Measurements from ENCODE around the gene TMEM14A. TPM values are rescaled to one million over a fixed set of nuclear protein-coding genes. Genes with fewer than 3 reads are reported as not detected.
A peak's percentile ranks its signal among the peaks of the same experiment; 100 is the strongest.

TMEM14A gene
- total and polyA plus RNA-seq, 9 of the 15 experiments (the other 6 are each of a cell fraction or from before 2014, with no cell fraction given): 3.5 to 43.3 (median 8.5) TPM

DNA sequence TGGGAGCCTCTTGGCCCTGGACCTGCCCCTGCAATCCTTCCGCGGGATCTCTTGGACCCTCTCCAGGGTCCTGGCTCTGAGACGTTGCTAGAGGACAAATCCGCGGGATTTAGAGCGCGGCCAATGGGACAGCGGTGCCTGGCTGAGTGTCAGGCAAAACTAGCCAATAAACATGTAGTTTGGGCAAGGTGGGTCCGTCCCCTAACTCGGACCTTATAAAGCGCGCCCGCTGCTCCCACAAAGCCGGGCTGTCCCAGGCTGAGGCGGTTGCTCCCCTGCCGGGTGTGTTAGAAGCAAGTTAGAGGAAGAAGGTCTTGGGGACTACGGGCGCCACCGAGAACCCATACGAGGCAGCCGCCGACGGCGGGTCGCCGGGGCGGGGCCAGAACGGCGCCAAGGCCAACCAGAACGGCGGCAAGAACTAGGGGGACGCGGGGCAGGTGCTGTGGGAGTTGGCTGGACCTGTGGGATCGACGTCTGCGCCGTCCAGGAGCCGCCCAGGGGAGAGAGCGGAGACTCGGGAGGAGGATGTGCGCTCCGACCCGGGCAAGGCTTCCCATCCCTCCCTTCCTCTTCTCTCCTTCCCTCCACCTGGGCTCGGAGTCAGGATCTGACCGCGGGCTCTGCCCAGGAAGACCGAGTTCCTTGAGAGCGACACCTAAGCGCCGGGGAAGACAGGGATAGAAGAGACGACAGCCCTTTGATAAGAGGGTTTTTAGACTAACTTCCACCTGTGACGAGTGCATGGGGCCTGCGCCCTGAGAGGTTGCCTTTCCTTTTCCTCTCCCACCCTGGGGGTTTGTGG lies 6.5 kb upstream of the TMEM14A start (continued):
- TF ChIP-seq, protein P1, sequence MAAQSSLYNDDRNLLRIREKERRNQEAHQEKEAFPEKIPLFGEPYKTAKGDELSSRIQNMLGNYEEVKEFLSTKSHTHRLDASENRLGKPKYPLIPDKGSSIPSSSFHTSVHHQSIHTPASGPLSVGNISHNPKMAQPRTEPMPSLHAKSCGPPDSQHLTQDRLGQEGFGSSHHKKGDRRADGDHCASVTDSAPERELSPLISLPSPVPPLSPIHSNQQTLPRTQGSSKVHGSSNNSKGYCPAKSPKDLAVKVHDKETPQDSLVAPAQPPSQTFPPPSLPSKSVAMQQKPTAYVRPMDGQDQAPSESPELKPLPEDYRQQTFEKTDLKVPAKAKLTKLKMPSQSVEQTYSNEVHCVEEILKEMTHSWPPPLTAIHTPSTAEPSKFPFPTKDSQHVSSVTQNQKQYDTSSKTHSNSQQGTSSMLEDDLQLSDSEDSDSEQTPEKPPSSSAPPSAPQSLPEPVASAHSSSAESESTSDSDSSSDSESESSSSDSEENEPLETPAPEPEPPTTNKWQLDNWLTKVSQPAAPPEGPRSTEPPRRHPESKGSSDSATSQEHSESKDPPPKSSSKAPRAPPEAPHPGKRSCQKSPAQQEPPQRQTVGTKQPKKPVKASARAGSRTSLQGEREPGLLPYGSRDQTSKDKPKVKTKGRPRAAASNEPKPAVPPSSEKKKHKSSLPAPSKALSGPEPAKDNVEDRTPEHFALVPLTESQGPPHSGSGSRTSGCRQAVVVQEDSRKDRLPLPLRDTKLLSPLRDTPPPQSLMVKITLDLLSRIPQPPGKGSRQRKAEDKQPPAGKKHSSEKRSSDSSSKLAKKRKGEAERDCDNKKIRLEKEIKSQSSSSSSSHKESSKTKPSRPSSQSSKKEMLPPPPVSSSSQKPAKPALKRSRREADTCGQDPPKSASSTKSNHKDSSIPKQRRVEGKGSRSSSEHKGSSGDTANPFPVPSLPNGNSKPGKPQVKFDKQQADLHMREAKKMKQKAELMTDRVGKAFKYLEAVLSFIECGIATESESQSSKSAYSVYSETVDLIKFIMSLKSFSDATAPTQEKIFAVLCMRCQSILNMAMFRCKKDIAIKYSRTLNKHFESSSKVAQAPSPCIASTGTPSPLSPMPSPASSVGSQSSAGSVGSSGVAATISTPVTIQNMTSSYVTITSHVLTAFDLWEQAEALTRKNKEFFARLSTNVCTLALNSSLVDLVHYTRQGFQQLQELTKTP (IDR thresholded peaks at IDR 0.05; ENCODE audit: low read depth in 1 of 2, partially characterized antibody in 2 of 2): no peak
- TF ChIP-seq GATAD2A (IDR thresholded peaks at IDR 0.05) (no peak), ZNF717 (CRISPR knock-in tag; IDR thresholded peaks at IDR 0.05) (no peak), ELF1 (tag; IDR thresholded peaks at IDR 0.05) (no peak), ASH1L (IDR thresholded peaks at IDR 0.05; ENCODE audit: borderline replicate concordance, low read depth, partially characterized antibody) (peak; percentile 71), NONO (IDR thresholded peaks at IDR 0.05; ENCODE audit: low read depth in 2 of 2, low read length in 1 of 2) (0 out of 4 replicates have a peak, but pooled peaks of 1 of the 2 experiments have one; percentile 18), ZNF586 (CRISPR knock-in tag; conservative IDR thresholded peaks at IDR 0.05) (no peak), BDP1 (IDR thresholded peaks at IDR 0.05; ENCODE audit: insufficient read depth, insufficient read length) (no peak), MCM3 (IDR thresholded peaks at IDR 0.05) (no peak), TRIM28 (IDR thresholded peaks at IDR 0.05) (no peak), KDM4B (IDR thresholded peaks at IDR 0.05; ENCODE audit: borderline replicate concordance in 2 of 2, low read depth in 1 of 2) (0 out of 4 replicates have a peak, but pooled peaks of 1 of the 2 experiments have one; percentile 22), IRF2 (CRISPR knock-in tag; IDR thresholded peaks at IDR 0.05) (no peak), MEF2D (tag; conservative IDR thresholded peaks at IDR 0.05; ENCODE audit: low read depth) (no peak), POLR3G (IDR thresholded peaks at IDR 0.05; ENCODE audit: extremely low read depth, insufficient read length, insufficient replicate concordance) (no peak), ZNF785 (CRISPR knock-in tag; IDR thresholded peaks at IDR 0.05) (no peak), ZC3H8 (IDR thresholded peaks at IDR 0.05) (no peak), SETDB1 (IDR thresholded peaks at IDR 0.05; ENCODE audit: low read length) (no peak)
- TF ChIP-seq, protein P2, sequence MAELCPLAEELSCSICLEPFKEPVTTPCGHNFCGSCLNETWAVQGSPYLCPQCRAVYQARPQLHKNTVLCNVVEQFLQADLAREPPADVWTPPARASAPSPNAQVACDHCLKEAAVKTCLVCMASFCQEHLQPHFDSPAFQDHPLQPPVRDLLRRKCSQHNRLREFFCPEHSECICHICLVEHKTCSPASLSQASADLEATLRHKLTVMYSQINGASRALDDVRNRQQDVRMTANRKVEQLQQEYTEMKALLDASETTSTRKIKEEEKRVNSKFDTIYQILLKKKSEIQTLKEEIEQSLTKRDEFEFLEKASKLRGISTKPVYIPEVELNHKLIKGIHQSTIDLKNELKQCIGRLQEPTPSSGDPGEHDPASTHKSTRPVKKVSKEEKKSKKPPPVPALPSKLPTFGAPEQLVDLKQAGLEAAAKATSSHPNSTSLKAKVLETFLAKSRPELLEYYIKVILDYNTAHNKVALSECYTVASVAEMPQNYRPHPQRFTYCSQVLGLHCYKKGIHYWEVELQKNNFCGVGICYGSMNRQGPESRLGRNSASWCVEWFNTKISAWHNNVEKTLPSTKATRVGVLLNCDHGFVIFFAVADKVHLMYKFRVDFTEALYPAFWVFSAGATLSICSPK (IDR thresholded peaks at IDR 0.05; ENCODE audit: borderline replicate concordance): no peak
- TF ChIP-seq, protein P3, sequence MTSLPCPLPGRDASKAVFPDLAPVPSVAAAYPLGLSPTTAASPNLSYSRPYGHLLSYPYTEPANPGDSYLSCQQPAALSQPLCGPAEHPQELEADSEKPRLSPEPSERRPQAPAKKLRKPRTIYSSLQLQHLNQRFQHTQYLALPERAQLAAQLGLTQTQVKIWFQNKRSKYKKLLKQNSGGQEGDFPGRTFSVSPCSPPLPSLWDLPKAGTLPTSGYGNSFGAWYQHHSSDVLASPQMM (CRISPR knock-in tag; IDR thresholded peaks at IDR 0.05): no peak
- TF ChIP-seq, protein P4, sequence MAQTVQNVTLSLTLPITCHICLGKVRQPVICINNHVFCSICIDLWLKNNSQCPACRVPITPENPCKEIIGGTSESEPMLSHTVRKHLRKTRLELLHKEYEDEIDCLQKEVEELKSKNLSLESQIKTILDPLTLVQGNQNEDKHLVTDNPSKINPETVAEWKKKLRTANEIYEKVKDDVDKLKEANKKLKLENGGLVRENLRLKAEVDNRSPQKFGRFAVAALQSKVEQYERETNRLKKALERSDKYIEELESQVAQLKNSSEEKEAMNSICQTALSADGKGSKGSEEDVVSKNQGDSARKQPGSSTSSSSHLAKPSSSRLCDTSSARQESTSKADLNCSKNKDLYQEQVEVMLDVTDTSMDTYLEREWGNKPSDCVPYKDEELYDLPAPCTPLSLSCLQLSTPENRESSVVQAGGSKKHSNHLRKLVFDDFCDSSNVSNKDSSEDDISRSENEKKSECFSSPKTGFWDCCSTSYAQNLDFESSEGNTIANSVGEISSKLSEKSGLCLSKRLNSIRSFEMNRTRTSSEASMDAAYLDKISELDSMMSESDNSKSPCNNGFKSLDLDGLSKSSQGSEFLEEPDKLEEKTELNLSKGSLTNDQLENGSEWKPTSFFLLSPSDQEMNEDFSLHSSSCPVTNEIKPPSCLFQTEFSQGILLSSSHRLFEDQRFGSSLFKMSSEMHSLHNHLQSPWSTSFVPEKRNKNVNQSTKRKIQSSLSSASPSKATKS (CRISPR knock-in tag; IDR thresholded peaks at IDR 0.05): no peak

All from K562 (cell line).